ENCODE measurements around the gene MYOT.

- TF ChIP-seq CTCF (IDR thresholded peaks at IDR 0.05): no peak
- TF ChIP-seq POLR2A (IDR thresholded peaks at IDR 0.05): no peak
These were observed 31.4 kb upstream of the MYOT start for GRCh38 chr5:137836298-137836697.

Measured in esophagus squamous epithelium (tissue), 4 donors.